HG03280 (cell line): Measurements from ENCODE around the gene NHLRC2.

Source experiments
- ATAC-seq: cut with Tn5 transposase; IDR thresholded peaks from one replicate; pipeline ENCODE4 v1.9.1; 2021; ENCODE audit warnings: mild to moderate bottlenecking, moderate library complexity; ENCODE audit not compliant: unreplicated experiment

NHLRC2 gene

DNA sequence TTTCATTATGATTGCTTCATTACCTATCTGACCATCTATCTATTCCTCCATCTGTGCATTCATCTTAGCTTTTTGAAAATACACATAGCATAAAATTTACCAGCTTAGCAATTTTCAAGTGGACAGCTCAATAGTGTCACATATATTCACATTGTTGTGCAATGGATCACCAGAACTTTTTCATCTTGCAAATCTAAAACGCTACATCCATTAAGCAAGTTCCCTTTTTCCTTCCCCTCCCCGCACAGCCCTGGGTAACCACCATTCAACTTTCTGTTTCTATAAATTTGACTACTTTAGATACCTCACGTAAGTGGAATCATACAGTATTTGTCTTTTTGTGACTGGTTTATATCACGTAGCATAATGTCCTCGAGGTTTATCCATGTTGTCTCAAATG, 111.2 kb downstream of the NHLRC2 start:
- peak; percentile 49 for ATAC-seq
